GM12878 (cell line): ENCODE measurements around the gene NFYA. TPM values are rescaled to one million over a fixed set of nuclear protein-coding genes. Genes with fewer than 3 reads are reported as not detected.

Source experiments
- ATF2 ChIP-seq: IDR thresholded peaks from 2 replicates; pipeline ENCODE4 v1.6.1; 2012; ENCODE audit warnings: low read length, inconsistent platforms
- CBFB ChIP-seq: IDR thresholded peaks from 2 replicates; pipeline ENCODE4 v1.6.1; 2016; ENCODE audit warnings: antibody characterized with exemption, low read depth
- CTCF ChIP-seq, 3 experiments: IDR thresholded peaks in 2 of 3; conservative IDR thresholded peaks in 1 of 3; 2 replicates each; pipeline ENCODE4 v1.5.1; 2011; ENCODE audit warnings: low read depth in 3 of 3, low read length in 3 of 3, mild to moderate bottlenecking in 3 of 3, control low read depth in 2 of 3, moderate library complexity in 2 of 3, inconsistent platforms in 1 of 3, mixed read lengths in 1 of 3; ENCODE audit not compliant: control insufficient read depth in 2 of 3, insufficient read depth in 1 of 3; ENCODE audit errors: extremely low read depth in 1 of 3
- IKZF2 ChIP-seq, 2 experiments: fragments of 450-650 bp; IDR thresholded peaks; 2 replicates each; pipeline ENCODE4 v1.6.1; 2017; ENCODE audit warnings: mild to moderate bottlenecking in 2 of 2, moderate library complexity in 2 of 2
- KAT2A ChIP-seq: conservative IDR thresholded peaks from 2 replicates; pipeline ENCODE4 v1.6.1; 2011; ENCODE audit warnings: low read depth, low read length; ENCODE audit not compliant: control insufficient read depth
- RAD21 ChIP-seq: IDR thresholded peaks from 2 replicates; pipeline ENCODE4 v1.6.1; 2011; ENCODE audit warnings: mild to moderate bottlenecking, low read depth, low read length, moderate library complexity; ENCODE audit not compliant: insufficient read depth
- SIX5 ChIP-seq: IDR thresholded peaks from 2 replicates; pipeline ENCODE4 v1.6.1; 2011; ENCODE audit warnings: mild to moderate bottlenecking, low read depth, low read length, moderate library complexity; ENCODE audit not compliant: severe bottlenecking
- SPI1 ChIP-seq: IDR thresholded peaks from 2 replicates; pipeline ENCODE4 v1.6.1; 2011; ENCODE audit warnings: low read depth, mild to moderate bottlenecking, low read length, moderate library complexity, borderline replicate concordance; ENCODE audit not compliant: insufficient read depth
- SRF ChIP-seq, 2 experiments: IDR thresholded peaks; 2 replicates each; pipeline ENCODE4 v1.6.1; 2011; ENCODE audit warnings: low read depth in 2 of 2, low read length in 2 of 2, mild to moderate bottlenecking in 1 of 2, moderate library complexity in 1 of 2
- ZBTB11 ChIP-seq: fragments of 450-650 bp; formaldehyde crosslinking; IDR thresholded peaks from 2 replicates; pipeline ENCODE4 v1.5.0; 2022; ENCODE audit warnings: mild to moderate bottlenecking, missing genetic modification characterization
- polyA plus RNA-seq, 11 experiments: library from polyadenylated mRNA; depleted of rRNA in 4 of 11; unstranded in 6 of 11; stranded (reverse) in 5 of 11; fragments of >200 nt; fragmentation: Nextera tagmentation in 4 of 11; fragmentation: Illumina TruSeq in 1 of 11; extraction: Ambion mirVana in 4 of 11; extraction: Trizol in 1 of 11; gene quantifications; 1 replicate in 1 of 11; 2 replicates in 10 of 11; pipeline versions ENCODE4 v1.2.1 to v1.2.3, GENCODE V29; 2011 to 2016; ENCODE audit warnings: inconsistent platforms in 2 of 11, missing spikeins in 2 of 11, low read depth in 1 of 11
- total RNA-seq, 4 experiments: library from RNA; depleted of rRNA in 3 of 4; stranded (reverse); fragments of >200 nt in 3 of 4; fragmentation: Illumina TruSeq in 1 of 4; extraction: Trizol in 1 of 4; gene quantifications; 2 replicates each; pipeline versions ENCODE4 v1.2.1 to v1.2.3, GENCODE V29; 2013 to 2021

Gene NFYA
- total and polyA plus RNA-seq, 10 of the 15 experiments (the other 5 are each of a cell fraction or from before 2014, with no cell fraction given), result 6.4 to 36.5 (median 19.1) TPM

GRCh38 chr6:41040940-41041536 lies 31.7 kb upstream of the NFYA start (continued):
- TF ChIP-seq ATF2 (no peak), RAD21 (no peak), CTCF (IDR thresholded peaks at IDR 0.05 in 2 of 3, conservative IDR thresholded peaks at IDR 0.05 in 1 of 3; ENCODE audit: control insufficient read depth in 2 of 3, extremely low read depth in 1 of 3, insufficient read depth in 1 of 3, low read depth in 3 of 3, low read length in 3 of 3) (no peak), KAT2A (no peak), SIX5 (no peak), SPI1 (no peak), ZBTB11 (CRISPR knock-in tag) (no peak), SRF (IDR thresholded peaks at IDR 0.05; ENCODE audit: low read depth in 2 of 2, low read length in 2 of 2) (no peak), CBFB (no peak), IKZF2 (IDR thresholded peaks at IDR 0.05) (no peak)
